ENCODE measurements around the gene MAGEF1. TPM values are rescaled to one million over a fixed set of nuclear protein-coding genes. Genes with fewer than 3 reads are reported as not detected.

MAGEF1 gene
- total RNA-seq, 4 donors from 2014 or later, result 10.3 to 16.5 (median 12.3) TPM

- TF ChIP-seq CTCF (IDR thresholded peaks at IDR 0.05; ENCODE audit: low read depth), result no peak
Measured at GRCh38 chr3:184716622-184717398, 4.9 kb upstream of the MAGEF1 start.

- TF ChIP-seq CTCF (IDR thresholded peaks at IDR 0.05; ENCODE audit: low read depth), result no peak
Measured at GRCh38 chr3:184715943-184716621, 4.2 kb upstream of the MAGEF1 start.

- no peak for TF ChIP-seq CTCF (IDR thresholded peaks at IDR 0.05; ENCODE audit: low read depth)
Measured at GRCh38 chr3:184713521-184713920, 1.7 kb upstream of the MAGEF1 start.

- no peak for TF ChIP-seq CTCF (IDR thresholded peaks at IDR 0.05; ENCODE audit: low read depth)
Measured at GRCh38 chr3:184713040-184713355, 1.1 kb upstream of the MAGEF1 start.

- TF ChIP-seq CTCF (IDR thresholded peaks at IDR 0.05; ENCODE audit: low read depth), result no peak
Measured at GRCh38 chr3:184712248-184713039, 580 bp upstream of the MAGEF1 start.

- TF ChIP-seq CTCF (IDR thresholded peaks at IDR 0.05; ENCODE audit: low read depth), result no peak
Measured at GRCh38 chr3:184710870-184711492, 883 bp downstream of the MAGEF1 start.
